IMR-90 (cell line): ENCODE measurements around the gene CTNNA1.

Source experiments
- BHLHE40 ChIP-seq: fragments of 150-350 bp; IDR thresholded peaks from 2 replicates; pipeline ENCODE4 v1.6.1; 2016; ENCODE audit warnings: mild to moderate bottlenecking, low read depth, low read length
- CEBPB ChIP-seq: IDR thresholded peaks from 2 replicates; pipeline ENCODE4 v1.6.1; 2012; ENCODE audit warnings: low read depth, low read length, improper control_type of control experiment
- CHD1 ChIP-seq: IDR thresholded peaks from 2 replicates; pipeline ENCODE4 v1.6.1; 2012; ENCODE audit warnings: low read depth, low read length, improper control_type of control experiment
- FOS ChIP-seq: fragments of 150-350 bp; IDR thresholded peaks from 2 replicates; pipeline ENCODE4 v1.6.1; 2016; ENCODE audit warnings: low read depth, low read length
- MAFK ChIP-seq: IDR thresholded peaks from 2 replicates; pipeline ENCODE4 v1.6.1; 2012; ENCODE audit warnings: low read depth, low read length, improper control_type of control experiment
- MXI1 ChIP-seq: IDR thresholded peaks from 2 replicates; pipeline ENCODE4 v1.6.1; 2012; ENCODE audit warnings: low read depth, mild to moderate bottlenecking, low read length, moderate library complexity, borderline replicate concordance
- POLR2A ChIP-seq: IDR thresholded peaks from 2 replicates; pipeline ENCODE4 v1.6.1; 2012; ENCODE audit warnings: mild to moderate bottlenecking, low read depth, low read length
- RAD21 ChIP-seq: IDR thresholded peaks from 2 replicates; pipeline ENCODE4 v1.6.1; 2012; ENCODE audit warnings: low read length, improper control_type of control experiment
- RCOR1 ChIP-seq: IDR thresholded peaks from 2 replicates; pipeline ENCODE4 v1.6.1; 2012; ENCODE audit warnings: mild to moderate bottlenecking, low read length, improper control_type of control experiment; ENCODE audit not compliant: insufficient replicate concordance
- RFX5 ChIP-seq: IDR thresholded peaks from 2 replicates; pipeline ENCODE4 v1.8.0; 2012; ENCODE audit warnings: low read depth, mild to moderate bottlenecking, low read length, moderate library complexity
- SMC3 ChIP-seq: fragments of 150-350 bp; IDR thresholded peaks from 2 replicates; pipeline ENCODE4 v1.6.1; 2016; ENCODE audit warnings: low read depth, mild to moderate bottlenecking, antibody characterized with exemption, low read length, moderate library complexity
- USF2 ChIP-seq: fragments of 150-350 bp; IDR thresholded peaks from 2 replicates; pipeline ENCODE4 v1.6.1; 2017; ENCODE audit warnings: mild to moderate bottlenecking, antibody characterized with exemption, low read length, low read depth
- TF ChIP-seq, protein P1 (sequence below): conservative IDR thresholded peaks from 2 replicates; pipeline ENCODE4 v1.5.1; 2012; ENCODE audit warnings: mild to moderate bottlenecking, low read depth, low read length, improper control_type of control experiment
- TF ChIP-seq, protein P2 (sequence below): fragments of 150-350 bp; IDR thresholded peaks from 2 replicates; pipeline ENCODE4 v1.6.1; 2016; ENCODE audit warnings: low read depth, mild to moderate bottlenecking, low read length, moderate library complexity, borderline replicate concordance

- TF ChIP-seq, protein P1, sequence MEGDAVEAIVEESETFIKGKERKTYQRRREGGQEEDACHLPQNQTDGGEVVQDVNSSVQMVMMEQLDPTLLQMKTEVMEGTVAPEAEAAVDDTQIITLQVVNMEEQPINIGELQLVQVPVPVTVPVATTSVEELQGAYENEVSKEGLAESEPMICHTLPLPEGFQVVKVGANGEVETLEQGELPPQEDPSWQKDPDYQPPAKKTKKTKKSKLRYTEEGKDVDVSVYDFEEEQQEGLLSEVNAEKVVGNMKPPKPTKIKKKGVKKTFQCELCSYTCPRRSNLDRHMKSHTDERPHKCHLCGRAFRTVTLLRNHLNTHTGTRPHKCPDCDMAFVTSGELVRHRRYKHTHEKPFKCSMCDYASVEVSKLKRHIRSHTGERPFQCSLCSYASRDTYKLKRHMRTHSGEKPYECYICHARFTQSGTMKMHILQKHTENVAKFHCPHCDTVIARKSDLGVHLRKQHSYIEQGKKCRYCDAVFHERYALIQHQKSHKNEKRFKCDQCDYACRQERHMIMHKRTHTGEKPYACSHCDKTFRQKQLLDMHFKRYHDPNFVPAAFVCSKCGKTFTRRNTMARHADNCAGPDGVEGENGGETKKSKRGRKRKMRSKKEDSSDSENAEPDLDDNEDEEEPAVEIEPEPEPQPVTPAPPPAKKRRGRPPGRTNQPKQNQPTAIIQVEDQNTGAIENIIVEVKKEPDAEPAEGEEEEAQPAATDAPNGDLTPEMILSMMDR = no peak
- no peak for TF ChIP-seq POLR2A
- no peak for TF ChIP-seq USF2
- TF ChIP-seq, protein P2, sequence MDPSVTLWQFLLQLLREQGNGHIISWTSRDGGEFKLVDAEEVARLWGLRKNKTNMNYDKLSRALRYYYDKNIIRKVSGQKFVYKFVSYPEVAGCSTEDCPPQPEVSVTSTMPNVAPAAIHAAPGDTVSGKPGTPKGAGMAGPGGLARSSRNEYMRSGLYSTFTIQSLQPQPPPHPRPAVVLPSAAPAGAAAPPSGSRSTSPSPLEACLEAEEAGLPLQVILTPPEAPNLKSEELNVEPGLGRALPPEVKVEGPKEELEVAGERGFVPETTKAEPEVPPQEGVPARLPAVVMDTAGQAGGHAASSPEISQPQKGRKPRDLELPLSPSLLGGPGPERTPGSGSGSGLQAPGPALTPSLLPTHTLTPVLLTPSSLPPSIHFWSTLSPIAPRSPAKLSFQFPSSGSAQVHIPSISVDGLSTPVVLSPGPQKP = no peak
- no peak for TF ChIP-seq RFX5
- TF ChIP-seq RAD21 = no peak
- TF ChIP-seq SMC3 = no peak
- TF ChIP-seq CEBPB = no peak
- TF ChIP-seq MXI1 = no peak
- no peak for TF ChIP-seq MAFK
- no peak for TF ChIP-seq BHLHE40
- no peak for TF ChIP-seq RCOR1
- no peak for TF ChIP-seq CHD1
- no peak for TF ChIP-seq FOS
Measured at GRCh38 chr5:138898299-138898698, 145.1 kb downstream of the CTNNA1 start.
